ENCODE data around the gene ECSIT.

GRCh38 chr19:11505032-11505503 is 23.9 kb downstream of the ECSIT start:
- TF ChIP-seq ZNF274 (IDR thresholded peaks at IDR 0.05; ENCODE audit: low read depth, low read length) (no peak), YY1 (IDR thresholded peaks at IDR 0.05; ENCODE audit: insufficient read depth, insufficient read length) (no peak), SUZ12 (IDR thresholded peaks at IDR 0.05; ENCODE audit: extremely low read depth, insufficient read depth, insufficient read length) (no peak)

Data from NT2/D1 (cell line).